Uterus (tissue), 4 donors: ENCODE data around the gene RBM47. TPM values are rescaled to one million over a fixed set of nuclear protein-coding genes. Genes with fewer than 3 reads are reported as not detected.

Experiments
- DNase-seq, 2 donors: peaks; one replicate each; pipeline ENCODE4 v3.0.0-alpha.2; 2019 to 2020
- H3K27ac ChIP-seq, 2 donors: fragments of 200-600 bp; sonication (generic); 1 replicate in 1 of 2; 2 replicates in 1 of 2; pipeline ENCODE4 v1.5.1; 2016 to 2018
- H3K27me3 ChIP-seq, 2 donors: fragments of 200-600 bp; sonication (generic); one replicate each; pipeline ENCODE4 v1.5.1; 2018 to 2019; ENCODE audit warnings: control low read depth in 1 of 2
- H3K36me3 ChIP-seq, 2 donors: fragments of 200-600 bp; sonication (generic); one replicate each; pipeline ENCODE4 v1.5.1; 2019; ENCODE audit warnings: control low read depth in 1 of 2
- H3K4me1 ChIP-seq, 2 donors: fragments of 200-600 bp; sonication (generic); one replicate each; pipeline ENCODE4 v1.5.1; 2018 to 2019; ENCODE audit warnings: control low read depth in 1 of 2
- H3K4me3 ChIP-seq, 2 donors: fragments of 200-600 bp; sonication (generic); 1 replicate in 1 of 2; 2 replicates in 1 of 2; pipeline ENCODE4 v1.5.1; 2018 to 2019; ENCODE audit warnings: mild to moderate bottlenecking in 1 of 2
- H3K9me3 ChIP-seq, 2 donors: fragments of 200-600 bp; sonication (generic); one replicate each; pipeline ENCODE4 v1.5.1; 2019; ENCODE audit warnings: control low read depth in 1 of 2
- CTCF ChIP-seq, 4 experiments: fragments of 200-600 bp in 2 of 4; fragments of 450-650 bp in 2 of 4; sonication (generic) in 2 of 4; IDR thresholded peaks; one replicate each; pipeline ENCODE4 v1.5.1; 2016 to 2019; ENCODE audit warnings: antibody characterized with exemption in 4 of 4, mild to moderate bottlenecking in 2 of 4, moderate library complexity in 1 of 4
- POLR2A ChIP-seq, 2 donors: fragments of 450-650 bp; IDR thresholded peaks; one replicate each; pipeline ENCODE4 v1.6.1; 2016; ENCODE audit warnings: antibody characterized with exemption in 2 of 2, mild to moderate bottlenecking in 1 of 2, moderate library complexity in 1 of 2
- intact Hi-C: fragments of 100-400 bp; cut with DNase I; formaldehyde crosslinking; loops from one replicate; pipeline ENCODE4 v1.15.1; 2023; ENCODE audit warnings: low total_unique reads
- total RNA-seq, 4 donors: library from RNA; depleted of rRNA in 3 of 4; stranded (reverse); fragments of >200 nt in 3 of 4; gene quantifications; one replicate each; pipeline versions ENCODE4 v1.1.0 to v1.2.4, GENCODE V29; 2014 to 2023
- donor health status: DM: yes; HTN: yes; CAD: no.

Gene RBM47
- total RNA-seq, 4 donors from 2014 or later, result 3.8 to 22.3 (median 6.8) TPM

DNA sequence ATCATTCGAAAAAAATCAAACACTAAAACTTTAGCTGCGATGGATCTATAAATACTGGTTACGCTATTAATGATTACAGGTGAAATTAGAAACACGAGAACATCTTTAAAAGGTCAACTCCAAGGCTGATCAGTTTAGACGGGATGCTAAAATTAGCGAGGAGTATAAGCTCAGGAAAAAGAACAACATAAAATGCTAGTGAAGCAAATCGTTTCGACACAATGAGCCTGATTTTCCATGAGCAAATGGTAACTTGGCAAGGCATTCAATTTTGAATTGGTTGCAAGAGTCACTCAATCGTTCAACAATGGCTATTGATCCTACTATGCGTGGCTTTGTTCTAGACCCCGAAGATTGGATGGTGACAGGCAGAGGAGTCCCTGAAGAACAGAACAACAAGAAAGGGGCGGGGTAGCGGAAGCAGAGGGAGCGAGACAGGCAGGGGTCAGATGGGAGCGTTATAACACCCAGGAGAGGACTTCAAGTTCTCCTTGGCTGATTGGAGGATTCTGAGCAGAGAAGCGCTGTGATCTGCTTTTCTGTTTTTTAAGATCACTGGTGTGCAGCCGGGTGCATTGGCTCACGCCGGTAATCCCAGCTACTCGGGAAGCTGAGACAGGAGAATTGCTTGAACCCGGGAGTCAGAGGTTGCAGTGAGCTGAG lies 146.5 kb downstream of the RBM47 start:
- Histone ChIP-seq H3K27ac (no peak overlapping the region), H3K4me1 (no peaks in the 10 kb centered on the region), H3K4me3 (no peak overlapping the region), H3K9me3 (no peaks in the 10 kb centered on the region), H3K27me3 (no peaks in the 10 kb centered on the region), H3K36me3 (no peaks in the 10 kb centered on the region)
- no peak for DNase-seq
- intact Hi-C loops, result no loop called here
- no peak for TF ChIP-seq CTCF (IDR thresholded peaks at IDR 0.05)

DNA sequence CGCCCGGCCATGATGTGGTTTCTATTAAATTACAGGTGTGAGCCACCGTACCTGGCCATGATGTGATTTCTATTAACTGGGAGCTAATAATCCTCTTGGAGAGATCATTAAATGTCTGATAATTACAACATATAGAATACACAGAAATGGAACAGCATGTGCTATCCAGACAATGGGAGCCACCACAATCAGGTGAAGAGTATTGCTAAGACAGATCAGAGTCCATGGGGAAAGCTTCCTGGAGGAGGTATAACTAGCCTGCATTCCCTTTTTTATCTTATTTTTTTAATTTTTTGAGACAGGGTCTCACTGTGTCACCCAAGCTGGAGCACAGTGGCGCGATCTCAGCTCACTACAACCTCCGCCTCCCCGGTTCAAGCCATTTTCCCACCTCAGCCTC lies 147.7 kb downstream of the RBM47 start:
- intact Hi-C loops, result no loop called here
- no peaks in the 10 kb centered on the region for H3K4me1 ChIP-seq
- no peak overlapping the region for H3K4me3 ChIP-seq
- DNase-seq, result no peak
- TF ChIP-seq POLR2A (IDR thresholded peaks at IDR 0.05), result no peak
- no peak for TF ChIP-seq CTCF (IDR thresholded peaks at IDR 0.05)
- H3K36me3 ChIP-seq, result no peaks in the 10 kb centered on the region
- H3K9me3 ChIP-seq, result no peaks in the 10 kb centered on the region
- no peak overlapping the region for H3K27ac ChIP-seq
- H3K27me3 ChIP-seq, result no peaks in the 10 kb centered on the region

GRCh38 chr4:40480291-40480690 lies 149.4 kb downstream of the RBM47 start:
- intact Hi-C loops, result no loop called here
- H3K27me3 ChIP-seq, result no peaks in the 10 kb centered on the region
- H3K36me3 ChIP-seq, result no peaks in the 10 kb centered on the region
- TF ChIP-seq POLR2A (IDR thresholded peaks at IDR 0.05), result no peak
- TF ChIP-seq CTCF (IDR thresholded peaks at IDR 0.05), result no peak
- H3K9me3 ChIP-seq, result no peaks in the 10 kb centered on the region
- DNase-seq, result no peak
- H3K4me3 ChIP-seq, result no peak overlapping the region
- no peak overlapping the region for H3K27ac ChIP-seq
- H3K4me1 ChIP-seq, result no peaks in the 10 kb centered on the region

DNA sequence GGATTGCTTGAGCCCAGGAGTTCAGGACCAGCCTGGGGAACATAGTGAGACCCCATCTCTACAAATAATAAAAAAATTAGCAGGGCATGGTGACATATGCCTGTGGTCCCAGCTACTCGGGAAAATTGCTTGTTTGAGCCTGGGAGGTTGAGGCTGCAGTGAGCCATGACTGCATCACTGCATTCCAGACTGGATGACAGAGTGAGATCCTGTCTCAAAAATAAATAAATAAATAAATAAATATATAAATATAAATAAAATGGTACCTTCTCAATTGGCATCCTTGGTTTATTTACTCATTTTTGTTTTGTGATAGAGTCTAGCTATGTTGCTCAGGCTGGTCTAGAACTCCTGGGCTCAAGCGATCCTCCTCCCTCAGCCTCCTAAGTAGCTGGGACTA lies 150.3 kb downstream of the RBM47 start:
- no peak overlapping the region for H3K27ac ChIP-seq
- no peaks in the 10 kb centered on the region for H3K4me1 ChIP-seq
- H3K4me3 ChIP-seq, result no peak overlapping the region
- H3K27me3 ChIP-seq, result no peaks in the 10 kb centered on the region
- TF ChIP-seq CTCF (IDR thresholded peaks at IDR 0.05) (no peak), POLR2A (IDR thresholded peaks at IDR 0.05) (no peak)
- H3K36me3 ChIP-seq, result no peaks in the 10 kb centered on the region
- no peaks in the 10 kb centered on the region for H3K9me3 ChIP-seq
- no peak for DNase-seq
- intact Hi-C loops, result no loop called here

DNA sequence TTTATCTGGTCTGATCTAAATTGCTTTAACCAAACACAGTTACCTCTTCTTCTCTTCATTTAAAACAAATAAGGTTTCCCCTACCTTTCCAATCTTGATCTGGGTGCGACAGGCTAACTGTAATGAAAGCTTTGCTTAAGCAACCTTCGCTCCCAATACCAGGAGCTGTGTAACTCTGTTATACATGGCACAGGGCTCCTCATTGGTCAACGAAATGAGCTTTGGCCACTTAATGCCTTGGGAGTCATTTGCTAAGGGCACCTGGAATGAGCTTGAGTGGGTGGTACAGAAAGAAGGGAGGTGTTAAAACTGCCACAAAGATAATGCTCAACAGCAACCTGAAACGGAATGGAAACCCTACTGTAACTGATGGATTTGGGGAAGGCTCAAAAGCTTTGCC lies 154.1 kb downstream of the RBM47 start:
- H3K36me3 ChIP-seq, result no peaks in the 10 kb centered on the region
- H3K9me3 ChIP-seq, result no peaks in the 10 kb centered on the region
- no peak overlapping the region for H3K27ac ChIP-seq
- no peaks in the 10 kb centered on the region for H3K4me1 ChIP-seq
- TF ChIP-seq CTCF (IDR thresholded peaks at IDR 0.05), result no peak
- no peak for TF ChIP-seq POLR2A (IDR thresholded peaks at IDR 0.05)
- no peak overlapping the region for H3K4me3 ChIP-seq
- no peak for DNase-seq
- no peaks in the 10 kb centered on the region for H3K27me3 ChIP-seq
- intact Hi-C loops, result no loop called here
